Activated gamma-delta T cell treated with anti-CD3 and anti-CD28 coated beads, Interleukin-2, amount 50 U/mL, for 16 hours (primary cell): Measurements from ENCODE around the gene TTC7B.

Source experiments
- DNase-seq: peaks from one replicate; pipeline ENCODE4 v3.0.0-alpha.2; 2020; ENCODE audit warnings: low read depth

Gene TTC7B

GRCh38 chr14:90805662-90806540 lies 10.3 kb downstream of the TTC7B start:
- no peak for DNase-seq

DNA sequence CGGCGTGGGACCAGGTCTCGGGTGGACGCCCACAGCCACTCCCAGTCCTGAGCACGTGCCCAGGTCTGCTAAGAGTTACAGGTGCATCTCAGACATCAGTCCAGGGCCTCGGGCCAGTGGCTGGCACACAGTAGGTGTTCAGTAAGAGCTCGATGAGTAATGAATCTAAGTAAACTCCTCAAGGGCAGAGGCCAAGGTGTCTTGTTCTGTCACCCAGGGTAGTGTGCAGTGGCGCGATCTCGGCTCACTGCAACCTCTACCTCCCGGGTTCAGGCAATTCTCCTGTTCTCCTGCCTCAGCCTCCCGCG lies 11.2 kb downstream of the TTC7B start:
- no peak for DNase-seq

DNA sequence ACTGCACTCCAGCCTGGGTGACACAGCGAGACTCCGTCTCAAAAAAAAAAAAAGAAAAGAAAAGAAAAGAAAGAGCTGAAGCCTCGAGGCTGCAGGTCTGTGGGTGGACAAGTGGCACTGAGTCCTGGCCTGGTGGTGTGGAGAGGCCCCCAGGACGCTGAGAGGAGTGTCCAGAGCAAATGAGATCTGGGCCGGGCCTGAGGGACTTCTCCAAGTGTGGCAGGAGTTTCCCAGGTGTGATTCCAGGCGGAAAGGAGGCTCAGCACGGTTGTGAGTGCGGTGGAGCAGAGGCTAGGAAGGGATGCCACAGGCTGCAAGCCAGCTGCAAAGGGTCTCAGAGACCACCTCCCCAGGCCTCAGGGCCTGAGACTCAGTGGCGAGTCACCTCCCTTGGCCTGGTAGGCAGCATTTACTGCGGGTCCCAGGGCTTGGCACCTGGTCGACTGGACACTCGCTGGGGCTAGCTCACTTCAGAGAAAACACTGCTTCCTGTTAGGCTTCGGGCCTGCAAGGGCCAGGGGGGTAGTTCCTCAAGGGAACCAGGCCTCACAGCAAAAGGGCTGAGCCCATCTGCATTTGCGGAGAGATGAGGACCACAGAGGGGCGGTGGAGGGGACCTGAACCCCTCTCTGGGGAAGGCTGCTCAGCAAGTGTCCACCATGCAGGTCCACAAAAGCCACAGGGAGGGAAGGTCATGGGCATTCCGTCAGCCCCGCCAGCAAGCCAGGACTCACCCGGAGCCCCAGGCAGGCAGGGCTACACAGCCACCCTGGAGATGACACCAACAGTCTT lies 11.7 kb downstream of the TTC7B start:
- no peak for DNase-seq

DNA sequence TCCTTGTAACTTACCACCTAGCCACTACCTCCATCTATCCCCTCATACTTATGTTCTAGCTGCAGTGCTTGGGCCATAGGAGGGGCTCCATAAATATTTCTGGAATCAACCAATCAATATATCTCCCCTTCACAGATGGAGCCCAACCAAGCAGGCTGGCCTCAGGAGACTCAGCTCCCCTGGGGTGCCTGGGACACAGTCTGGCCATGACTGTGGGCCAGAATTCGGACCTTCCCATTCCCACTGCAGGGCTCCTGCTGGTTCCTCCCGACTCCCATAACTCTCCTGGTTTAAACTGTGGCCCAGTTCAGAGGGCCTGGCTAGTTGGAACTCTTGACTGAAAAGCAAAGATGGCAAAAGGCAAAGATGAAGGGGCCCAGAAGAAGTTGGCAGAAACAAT lies 13.0 kb downstream of the TTC7B start:
- DNase-seq: no peak

GRCh38 chr14:90799420-90799819 lies 16.8 kb downstream of the TTC7B start:
- no peak for DNase-seq

- DNase-seq: no peak
Observed at GRCh38 chr14:90797919-90798318, 18.3 kb downstream of the TTC7B start.

DNA sequence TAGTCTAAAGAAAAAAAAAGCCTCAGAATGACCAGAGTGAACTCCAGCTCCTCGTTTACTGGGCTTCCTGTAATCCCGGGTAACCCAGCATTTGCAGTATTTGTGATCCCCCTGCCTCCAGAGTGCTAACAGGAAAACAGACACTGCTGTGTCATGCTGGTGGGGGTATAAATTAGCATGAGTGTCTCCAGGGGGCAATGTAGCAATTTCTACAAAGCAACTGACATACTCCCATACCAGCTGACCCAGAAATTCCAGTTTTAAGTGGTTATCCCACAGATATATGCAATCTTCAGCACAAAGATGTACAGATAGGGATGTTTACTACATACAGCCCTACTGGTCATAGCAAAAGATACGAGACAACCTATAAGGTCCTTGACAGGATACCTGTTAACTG lies 18.8 kb downstream of the TTC7B start:
- no peak for DNase-seq

DNA sequence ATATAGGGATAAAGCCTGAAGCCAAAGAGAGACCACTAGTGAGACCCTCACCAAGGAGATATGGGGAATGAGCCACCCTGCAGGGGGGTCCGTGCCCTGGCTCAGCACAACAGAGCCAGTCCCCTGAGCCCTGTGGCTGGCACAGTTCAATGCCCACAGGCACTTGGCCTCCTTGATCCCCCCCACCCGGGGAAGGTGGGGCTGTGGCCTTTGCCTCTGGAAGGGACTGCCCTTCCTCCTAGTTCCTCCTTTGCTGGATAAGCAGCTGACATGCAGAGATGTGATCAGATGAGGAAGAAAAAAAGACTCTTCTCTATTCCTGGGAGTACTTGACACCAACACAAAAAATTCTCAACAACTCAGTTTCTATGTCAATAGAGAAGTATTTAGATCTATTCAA lies 19.9 kb downstream of the TTC7B start:
- no peak for DNase-seq

DNA sequence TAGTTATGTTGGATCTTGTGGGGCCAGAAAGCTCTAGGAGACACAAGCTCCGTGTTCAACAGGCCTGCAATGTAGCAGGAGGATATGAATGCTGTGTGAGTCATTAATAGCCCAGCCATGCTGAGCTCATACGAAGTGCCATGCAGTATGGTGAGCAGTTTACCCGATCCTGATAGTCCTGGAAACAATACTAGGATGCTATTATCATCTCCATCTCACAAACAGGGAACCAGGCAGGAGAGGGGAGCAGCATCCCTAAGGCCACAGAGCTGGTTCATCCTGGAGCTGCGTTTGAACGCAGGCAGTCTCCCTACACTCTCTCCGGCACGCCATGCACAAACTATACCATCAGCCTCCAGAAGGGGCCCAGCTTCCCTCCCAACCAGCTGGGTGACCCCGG lies 20.5 kb downstream of the TTC7B start:
- no peak for DNase-seq

GRCh38 chr14:90791486-90791885 lies 24.7 kb downstream of the TTC7B start:
- no peak for DNase-seq

GRCh38 chr14:90788031-90788430 lies 28.2 kb downstream of the TTC7B start:
- no peak for DNase-seq

DNA sequence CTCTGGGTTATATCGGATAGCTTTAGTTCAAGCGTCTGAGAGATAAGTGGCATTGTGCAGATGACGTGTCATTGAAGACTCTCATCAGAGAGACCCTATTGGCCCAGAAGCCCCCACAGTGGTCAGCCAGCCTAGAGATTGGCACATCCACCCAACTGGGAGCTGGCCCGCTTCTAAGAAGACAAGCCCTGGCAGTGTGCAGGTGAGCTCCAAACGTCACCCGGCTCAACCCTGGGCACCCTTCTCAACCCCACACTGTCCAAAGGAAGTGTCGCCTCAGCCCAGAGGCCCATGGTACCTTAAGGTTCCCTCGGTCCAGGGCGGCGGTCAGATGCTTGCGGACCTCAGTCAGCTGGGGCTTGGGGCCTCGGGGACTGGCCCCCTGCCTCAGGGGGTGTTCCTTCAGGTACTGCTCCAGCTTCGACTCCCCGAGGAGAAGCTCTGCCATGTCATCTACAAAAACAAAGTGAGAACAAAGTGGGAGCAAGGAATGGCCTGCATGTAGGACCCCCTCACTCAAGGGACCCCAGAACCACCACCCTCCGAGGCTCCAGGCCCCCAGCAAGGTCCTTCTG lies 30.3 kb downstream of the TTC7B start:
- no peak for DNase-seq

- DNase-seq: no peak
Observed at GRCh38 chr14:90785471-90785870, 30.8 kb downstream of the TTC7B start.

GRCh38 chr14:90784621-90785270 lies 31.5 kb downstream of the TTC7B start:
- DNase-seq: no peak

DNA sequence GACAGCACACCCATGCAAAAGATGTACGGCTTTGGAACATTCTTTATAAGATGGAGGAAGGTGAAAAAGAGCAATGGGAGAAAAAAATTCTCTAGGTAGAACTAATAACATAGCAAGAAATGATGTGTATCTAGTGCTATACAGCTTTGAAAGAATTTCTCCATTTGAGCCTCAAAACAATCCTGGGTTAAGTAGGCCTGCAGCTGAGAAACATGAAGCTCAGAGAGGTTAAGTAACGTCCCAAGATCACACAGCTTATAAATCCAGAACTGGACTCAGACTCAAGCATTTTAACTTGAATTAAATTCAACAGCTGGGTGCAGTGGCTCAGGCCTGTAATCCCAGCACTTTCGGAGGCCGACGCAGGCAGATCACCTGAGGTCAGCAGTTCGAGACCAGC lies 32.9 kb downstream of the TTC7B start:
- no peak for DNase-seq

DNA sequence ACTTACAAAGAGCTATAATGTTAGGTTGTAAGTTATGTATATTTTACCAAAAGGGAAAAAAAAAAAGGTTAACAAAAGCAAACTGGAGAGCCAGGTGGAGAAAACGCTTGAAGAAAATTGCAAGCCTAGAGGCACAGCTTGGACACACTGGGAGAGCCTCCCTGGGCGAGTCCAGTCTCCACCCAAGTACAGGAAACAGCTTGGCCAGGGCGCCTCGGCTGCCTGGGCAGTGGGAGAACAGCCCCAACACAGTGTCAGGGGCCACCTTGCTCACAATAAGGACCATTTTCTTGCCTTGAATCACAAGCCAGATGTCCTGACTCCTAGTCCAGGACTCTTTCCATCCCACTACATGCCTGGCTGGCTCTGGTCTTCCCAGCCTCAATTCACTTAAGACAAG lies 33.3 kb downstream of the TTC7B start:
- DNase-seq: no peak

GRCh38 chr14:90781876-90782275 lies 34.4 kb downstream of the TTC7B start:
- no peak for DNase-seq

DNA sequence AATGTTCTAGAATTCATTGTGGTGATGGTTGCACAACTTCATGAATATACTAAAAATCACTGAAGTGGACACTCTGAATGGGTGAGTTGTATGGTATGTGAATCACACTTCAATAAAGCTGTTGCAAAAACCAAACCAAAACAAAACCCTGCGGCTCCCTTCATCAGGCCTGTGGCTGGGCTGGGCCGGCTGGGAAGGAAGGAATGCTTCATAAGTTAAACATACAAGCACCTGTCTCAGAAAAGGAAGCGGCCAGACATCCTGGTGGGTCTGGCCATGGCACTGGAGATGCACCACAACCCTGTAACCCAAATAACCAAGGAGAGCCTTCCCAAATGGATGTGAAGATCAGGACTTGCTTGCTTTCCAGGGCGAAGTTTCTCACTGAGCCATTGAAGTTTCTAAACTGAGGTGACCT lies 34.9 kb downstream of the TTC7B start:
- no peak for DNase-seq

GRCh38 chr14:90780519-90780918 lies 35.7 kb downstream of the TTC7B start:
- DNase-seq: no peak

DNA sequence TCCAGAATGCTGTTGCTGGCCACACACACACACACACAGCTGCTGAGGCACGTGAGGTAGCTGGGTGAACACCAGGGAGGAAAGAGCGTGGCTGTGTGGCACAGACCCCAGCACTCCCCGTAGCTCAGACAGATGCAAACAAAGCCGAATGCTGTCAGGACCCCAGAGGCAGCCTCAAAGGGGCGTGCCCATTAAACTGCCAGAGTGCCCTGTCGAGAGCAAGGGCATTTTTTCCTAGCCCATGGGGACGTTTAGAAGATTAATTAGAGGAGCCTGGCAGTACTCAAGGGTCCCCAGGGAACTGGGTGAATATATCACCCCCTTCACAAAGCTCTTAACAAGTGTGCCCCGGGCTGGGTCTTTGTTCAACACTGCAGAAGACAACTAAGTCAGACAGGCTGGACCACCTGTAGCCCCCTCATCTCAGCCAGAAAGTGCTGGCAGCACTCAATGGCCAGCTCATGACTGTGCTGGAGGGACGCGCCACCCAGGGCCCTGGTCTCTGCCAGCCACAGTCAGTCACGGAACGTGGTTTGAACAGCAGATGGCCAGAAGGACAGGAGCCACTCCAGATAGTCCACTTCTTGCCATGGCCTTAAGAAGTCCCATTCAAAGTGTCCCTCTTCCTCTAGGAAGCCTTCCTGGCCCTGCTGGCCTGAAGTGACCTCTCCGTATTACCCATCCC lies 37.5 kb downstream of the TTC7B start:
- DNase-seq: no peak

- DNase-seq: no peak
Observed at GRCh38 chr14:90777830-90778485, 38.3 kb downstream of the TTC7B start.

- DNase-seq: no peak
Observed at GRCh38 chr14:90777358-90777757, 38.9 kb downstream of the TTC7B start.
